Retina (tissue), 1 donor: Measurements from ENCODE around the gene NFIA.

Experiments used
- DNase-seq: peaks from one replicate; pipeline ENCODE4 v3.0.0-alpha.2; 2016

The NFIA gene

DNA sequence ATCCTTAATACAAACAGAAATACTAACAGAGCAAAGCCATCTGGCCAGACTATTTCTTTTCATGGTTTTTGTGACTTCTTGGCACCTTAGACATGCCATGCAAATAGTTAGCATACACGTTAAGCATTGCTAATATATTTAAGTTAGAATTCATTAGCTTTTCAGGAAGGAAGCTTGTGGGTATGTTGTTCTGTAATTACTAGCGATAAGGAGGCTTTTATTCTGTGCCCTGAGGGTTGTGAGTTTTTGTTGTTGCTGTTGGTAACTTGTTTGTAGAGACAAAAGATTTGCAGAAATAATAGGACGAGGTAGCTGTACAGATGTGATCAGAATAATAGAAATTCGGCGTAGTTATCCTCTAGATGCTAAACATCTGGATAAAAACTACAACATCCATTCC is 337.3 kb downstream of the NFIA start:
- DNase-seq: no peak

DNA sequence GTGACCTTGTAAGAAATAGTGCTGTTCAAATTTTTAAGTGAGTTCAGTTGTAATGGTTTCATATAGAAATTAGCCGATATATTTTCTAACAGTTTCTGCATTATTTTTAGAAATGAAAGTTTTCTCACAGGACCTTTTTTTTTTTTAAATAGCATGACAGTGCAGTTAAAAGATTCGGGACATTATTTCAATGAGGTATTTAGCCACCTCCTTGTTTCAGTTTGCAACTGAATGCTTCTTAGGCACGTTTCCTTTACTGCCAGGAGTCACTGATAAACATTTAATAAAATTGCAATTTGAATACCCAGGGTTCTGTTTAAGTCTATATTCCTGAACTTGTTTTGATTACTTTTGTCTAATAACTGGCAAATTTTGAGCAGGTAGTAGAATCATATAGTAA is 337.9 kb downstream of the NFIA start:
- DNase-seq: no peak

DNA sequence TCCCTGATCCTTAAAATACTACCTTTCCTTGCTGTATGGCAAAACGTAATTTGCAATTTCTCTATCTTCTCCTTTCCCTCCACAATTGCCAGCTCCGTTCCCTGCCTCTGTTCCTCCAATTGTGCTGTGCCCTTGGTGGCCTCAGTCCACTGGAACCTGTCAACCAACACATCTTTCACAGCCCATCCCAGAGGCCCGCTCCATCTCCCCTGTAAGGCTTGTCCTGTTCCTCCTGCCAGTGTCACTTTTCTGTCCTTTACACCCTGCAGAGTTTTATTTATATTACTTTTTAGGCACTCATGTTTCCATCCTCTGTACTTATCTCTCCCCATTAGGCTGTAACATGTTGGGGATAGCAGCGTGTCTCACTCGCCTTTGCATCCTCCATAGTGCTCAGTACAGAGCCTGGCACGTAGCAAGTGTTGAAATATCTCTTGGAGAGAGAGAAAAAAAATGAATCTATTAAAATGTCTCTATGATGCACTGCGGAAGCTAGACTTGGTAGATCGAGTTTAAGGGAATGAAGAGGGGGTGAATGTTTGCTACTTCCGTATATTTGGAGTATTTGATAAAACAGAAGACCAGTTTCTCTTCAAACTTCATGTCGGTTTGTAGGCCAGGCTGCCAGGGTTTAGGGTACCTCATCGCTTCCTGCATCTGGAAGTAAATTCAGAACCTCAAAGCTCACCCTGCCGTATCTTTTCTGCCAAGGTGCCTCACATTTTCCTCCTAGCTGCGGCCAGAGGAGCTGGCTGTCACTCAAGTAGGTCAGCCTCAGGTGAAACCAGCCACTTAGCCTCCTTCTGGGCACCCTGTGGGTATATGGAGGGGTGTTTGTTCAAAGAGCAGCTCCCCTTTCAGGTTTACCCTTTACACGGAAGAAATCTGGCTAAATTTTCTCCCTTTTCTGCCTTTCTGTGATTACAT is 338.8 kb downstream of the NFIA start:
- no peak for DNase-seq

DNA sequence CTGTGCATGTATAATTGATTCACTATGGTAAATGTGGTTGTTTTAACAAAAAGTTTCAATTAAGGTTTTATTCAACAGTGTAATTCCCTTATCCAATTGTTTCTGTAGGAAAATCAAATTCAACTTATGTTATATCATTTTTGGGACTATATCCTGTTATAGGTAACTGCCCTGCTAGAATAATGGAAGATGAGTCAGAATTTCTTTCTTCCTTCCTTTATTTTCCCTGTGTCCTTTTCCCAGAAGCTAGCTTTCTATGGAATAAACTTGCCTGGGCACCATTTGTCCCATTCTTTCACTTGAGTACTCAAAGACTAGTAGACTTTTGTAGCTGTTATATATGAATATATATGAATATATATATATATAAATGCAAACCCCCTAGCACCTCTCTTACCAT is 341.3 kb downstream of the NFIA start:
- DNase-seq: no peak

DNA sequence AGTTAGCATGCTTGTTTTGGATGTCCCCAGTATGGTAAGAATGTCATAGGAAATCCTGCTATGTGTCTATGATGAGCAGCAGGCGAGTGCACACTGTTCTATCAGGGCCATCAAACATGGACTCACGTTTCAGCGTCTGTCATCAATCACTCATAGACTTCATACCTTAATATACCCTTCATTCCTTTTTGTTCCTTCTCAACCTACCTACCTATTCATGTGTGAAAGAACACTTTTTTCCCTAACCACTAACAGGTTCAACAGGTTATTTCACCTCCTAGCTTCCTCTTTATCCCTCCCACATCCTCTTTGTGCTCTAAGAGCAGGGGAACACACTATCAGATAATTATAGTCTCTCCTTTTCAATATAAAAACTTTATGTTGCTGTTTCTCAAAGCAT is 342.0 kb downstream of the NFIA start:
- DNase-seq: no peak

DNA sequence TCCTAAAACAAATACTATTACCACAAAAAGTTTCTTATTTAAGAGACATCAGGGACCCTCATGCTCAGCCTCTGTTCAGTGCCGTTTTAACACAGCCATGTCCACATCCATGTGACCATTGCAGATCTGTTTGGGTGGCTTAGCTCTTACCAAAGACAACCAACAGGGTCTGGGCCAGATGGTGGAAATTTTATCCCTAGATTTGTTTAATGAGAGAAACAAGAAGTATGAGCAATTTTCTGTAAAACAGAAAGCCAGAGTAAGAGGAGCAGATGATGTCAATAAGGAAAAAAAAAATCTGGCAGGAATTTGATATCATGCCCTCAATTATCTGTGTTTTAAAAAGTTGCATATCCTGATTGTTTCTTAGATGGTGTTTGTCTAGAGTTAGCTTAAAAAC is 342.7 kb downstream of the NFIA start:
- no peak for DNase-seq

DNA sequence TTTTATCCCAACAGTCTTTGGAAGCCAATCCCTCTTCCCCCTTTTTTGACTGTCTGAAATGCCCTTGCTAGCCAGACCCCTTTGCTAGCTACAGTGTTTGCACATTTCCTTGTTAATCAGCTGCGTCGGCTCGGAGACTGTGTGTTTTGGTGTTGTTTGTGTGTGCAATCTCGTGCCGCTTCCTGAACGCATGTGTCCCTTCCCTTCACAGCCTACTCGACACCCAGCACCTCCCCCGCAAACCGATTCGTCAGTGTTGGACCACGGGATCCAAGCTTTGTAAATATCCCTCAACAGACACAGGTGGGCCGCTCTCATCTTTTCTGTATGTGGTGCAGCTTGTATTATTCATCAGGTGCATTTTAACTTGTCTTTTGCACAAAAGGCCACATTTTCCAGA is 343.9 kb downstream of the NFIA start:
- DNase-seq: no peak

DNA sequence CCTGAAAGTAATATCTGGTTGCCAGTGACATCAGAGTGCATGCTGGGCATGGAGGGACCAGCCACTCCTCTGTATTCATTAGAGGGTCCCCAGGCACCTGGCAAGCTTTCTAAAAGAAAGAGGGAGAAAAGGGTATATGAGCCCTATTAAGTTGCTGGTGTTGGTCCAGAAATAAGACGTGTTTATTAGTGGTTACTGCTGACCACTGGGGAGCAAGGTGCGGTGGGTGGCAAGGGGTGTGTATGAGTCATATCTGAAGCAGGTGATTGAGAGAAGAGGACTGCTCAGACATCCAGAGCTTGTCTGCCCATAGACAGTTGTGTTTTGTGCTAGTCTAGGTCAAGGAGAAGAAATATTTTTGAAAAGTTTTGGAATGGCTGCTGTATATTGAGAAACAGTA is 344.5 kb downstream of the NFIA start:
- no peak for DNase-seq

DNA sequence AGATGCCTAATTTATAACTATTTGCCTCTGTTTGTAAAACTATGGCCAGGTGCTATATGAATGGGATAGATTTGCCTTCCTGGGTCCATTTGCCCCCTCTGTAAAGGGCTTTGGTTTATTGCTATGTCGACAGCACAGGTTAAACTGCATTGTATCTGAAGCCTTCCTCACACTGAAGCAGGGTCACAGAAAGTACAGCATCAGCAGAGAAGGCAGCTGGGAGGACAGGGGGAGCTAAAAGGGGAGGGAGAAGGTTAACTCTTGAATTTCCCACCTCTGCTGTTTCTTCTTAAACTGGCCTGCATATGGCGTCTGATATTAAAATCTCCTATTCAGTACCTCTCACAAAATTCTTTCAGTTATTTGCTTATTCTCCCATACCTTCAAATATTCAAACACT is 345.1 kb downstream of the NFIA start:
- DNase-seq: no peak

DNA sequence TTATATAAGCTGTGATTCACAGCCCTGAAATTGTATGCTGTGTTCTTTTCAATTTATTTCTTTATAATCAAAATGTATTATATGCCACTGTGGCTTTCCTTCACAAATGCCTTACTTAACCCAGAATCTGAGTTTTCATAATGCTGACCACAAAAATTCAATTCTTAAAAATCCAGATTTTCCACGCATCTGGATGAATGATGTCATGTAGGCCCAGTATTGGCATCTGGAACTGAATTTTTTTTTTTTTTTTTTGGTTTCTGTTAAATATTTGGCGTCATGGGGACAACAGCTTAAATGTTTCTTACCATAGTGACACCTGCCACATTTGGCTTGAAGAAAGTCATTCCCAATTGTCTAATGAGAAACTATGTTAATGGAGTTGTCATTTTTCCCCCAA is 345.8 kb downstream of the NFIA start:
- DNase-seq: no peak

DNA sequence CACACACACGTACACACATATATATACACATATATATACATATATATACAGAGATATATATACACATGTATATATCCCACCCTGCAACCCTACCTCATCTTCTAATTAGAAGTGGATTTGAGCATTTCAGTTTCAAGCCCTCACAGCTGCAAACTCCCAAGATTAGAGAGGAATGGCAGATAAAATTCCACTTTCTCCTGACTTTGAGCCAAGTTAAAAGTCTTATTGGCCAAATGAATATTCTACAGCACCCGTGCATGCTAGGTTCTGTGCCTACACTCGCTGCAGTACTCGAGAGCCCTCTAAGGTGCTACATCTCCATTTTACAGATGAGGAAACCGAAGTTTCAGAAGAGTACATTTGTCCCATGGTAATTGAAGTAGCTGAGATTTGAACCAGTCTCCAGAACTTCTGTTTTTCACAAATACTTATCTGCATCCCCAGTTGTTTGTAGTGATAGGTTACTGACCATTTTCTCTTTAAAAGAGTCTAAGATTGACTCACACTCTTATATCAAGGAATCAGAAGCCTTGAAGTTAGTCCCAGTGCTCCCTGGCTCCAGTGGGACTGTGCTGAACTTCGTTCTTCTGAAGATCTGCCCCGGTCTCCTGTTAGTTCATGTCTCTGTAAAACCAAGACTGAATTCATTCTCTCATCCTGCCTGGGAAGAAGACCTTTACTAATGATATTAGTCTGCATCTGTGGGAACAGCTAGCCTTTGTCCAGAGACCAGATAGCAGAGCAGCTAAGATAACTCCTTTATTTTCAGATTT is 350.4 kb downstream of the NFIA start:
- no peak for DNase-seq

DNA sequence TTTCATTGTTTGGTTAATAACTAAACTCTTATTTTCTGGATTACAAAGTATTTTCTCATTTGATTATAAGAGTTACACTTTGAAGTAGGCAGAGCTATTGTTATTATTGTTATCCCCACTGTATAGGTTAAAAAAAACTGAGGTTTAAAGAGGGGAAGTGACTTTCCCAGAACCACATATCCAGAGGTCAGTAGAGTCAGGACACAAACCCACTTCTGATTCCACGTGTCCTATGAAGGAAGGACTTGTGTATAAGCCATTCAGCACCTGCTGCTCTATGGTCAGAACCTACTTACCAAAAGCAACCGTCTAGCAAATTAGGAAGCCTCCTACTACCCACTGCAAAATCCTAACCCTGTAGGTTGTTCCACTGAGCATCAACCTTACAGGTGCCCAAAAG is 351.3 kb downstream of the NFIA start:
- no peak for DNase-seq

DNA sequence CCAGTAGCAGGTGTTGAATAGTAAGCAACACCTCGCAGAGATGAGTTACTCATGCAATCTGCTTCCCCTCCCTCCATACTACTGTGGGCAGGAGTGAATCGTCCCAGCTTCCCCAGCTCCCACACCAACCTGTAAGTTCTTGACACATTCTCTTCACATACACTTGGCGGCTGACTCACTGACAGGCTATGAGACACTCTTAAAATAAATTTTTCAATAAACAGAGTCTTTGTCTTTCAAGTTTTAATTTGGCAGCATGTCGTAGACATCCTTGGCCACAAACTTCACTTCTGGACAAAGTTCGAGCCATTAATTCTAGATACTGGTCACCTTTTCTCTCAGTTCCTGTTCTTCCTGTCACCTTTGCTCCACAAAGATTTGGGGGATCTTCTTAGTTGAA is 351.9 kb downstream of the NFIA start:
- no peak for DNase-seq

DNA sequence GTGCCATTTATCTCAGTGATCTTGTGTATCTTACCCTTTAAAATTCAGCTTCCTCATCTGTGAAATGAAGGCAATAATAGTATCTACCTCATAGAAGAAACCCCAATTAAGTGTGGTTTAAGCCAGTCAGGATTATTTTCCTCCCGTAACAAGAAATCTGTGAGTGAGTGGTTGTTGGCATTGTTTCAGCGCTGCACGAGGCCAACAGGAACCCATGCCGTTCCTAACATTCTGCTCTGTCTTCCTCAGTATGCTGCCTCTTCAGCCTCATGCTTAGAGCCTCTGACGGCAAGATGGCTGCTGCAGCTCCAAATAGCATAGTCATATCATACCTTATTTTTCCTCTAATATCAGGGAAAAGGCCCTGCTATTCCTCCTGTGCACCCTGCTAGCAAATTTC is 352.9 kb downstream of the NFIA start:
- DNase-seq: no peak

DNA sequence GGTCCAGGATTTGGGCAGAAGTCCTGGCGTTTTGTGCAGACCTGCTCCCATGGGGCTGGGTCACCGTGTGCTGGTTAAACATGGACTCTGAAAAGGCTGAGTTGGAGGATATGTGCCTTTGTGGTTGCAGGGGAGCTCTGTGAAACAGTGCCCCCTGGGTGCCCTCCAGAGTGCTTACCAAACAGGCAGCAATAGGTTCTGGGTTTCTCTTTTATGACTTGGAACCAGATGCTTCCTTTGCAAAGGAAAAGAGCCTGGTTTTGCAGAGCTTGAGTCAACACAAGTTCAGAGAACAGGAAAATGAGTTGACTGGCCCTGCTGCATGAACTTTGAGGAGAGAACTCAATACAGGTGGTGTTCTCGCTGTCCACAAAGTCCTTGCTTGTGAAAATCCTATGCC is 353.7 kb downstream of the NFIA start:
- no peak for DNase-seq

DNA sequence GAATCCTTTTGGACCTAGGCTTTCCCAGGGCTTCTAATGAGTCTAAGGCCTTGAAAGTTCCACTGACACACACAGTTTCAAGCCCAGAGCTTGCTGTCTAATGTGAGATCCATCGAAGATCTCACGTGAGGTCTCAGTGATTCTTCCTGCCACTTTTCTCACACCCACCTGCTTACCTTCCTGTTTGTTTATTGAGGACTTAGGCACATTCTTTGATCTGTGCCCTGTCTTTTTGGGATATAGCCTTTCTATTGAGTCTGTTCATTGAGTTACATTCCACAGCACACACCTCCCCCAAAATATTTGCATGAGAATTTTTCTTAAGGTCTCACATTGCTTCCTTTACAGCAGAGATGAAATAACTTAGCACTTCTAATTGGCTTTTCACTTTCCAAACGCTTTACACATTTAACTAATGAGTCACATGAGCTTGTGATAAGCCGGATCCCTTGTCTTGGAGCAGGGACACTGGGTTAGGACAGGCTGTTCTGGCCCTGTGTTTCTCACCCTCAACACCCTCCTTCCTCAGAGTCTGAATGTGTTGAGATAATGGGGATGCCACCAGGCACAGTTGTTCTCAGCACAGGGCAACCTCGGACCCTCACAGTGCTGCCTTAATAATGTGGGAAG is 354.2 kb downstream of the NFIA start:
- DNase-seq: no peak

DNA sequence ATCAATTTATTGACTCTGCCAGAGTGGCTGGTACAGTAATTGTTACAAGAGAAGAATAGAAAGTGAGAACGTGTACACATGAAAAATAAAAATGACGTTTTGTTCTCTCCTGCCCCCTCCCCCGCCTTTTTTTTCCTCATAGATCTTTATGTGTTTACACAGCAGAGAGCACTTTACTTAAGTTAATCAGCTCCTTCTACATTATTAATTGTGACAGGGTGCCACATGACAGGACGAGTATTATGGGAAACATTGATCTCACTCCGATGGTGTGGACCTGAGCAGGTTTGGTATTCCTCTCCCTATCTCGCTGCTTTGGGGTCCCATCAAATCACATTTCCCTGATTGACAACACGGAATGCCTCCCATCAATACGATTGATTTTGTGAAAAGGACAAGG is 356.9 kb downstream of the NFIA start:
- no peak for DNase-seq

DNA sequence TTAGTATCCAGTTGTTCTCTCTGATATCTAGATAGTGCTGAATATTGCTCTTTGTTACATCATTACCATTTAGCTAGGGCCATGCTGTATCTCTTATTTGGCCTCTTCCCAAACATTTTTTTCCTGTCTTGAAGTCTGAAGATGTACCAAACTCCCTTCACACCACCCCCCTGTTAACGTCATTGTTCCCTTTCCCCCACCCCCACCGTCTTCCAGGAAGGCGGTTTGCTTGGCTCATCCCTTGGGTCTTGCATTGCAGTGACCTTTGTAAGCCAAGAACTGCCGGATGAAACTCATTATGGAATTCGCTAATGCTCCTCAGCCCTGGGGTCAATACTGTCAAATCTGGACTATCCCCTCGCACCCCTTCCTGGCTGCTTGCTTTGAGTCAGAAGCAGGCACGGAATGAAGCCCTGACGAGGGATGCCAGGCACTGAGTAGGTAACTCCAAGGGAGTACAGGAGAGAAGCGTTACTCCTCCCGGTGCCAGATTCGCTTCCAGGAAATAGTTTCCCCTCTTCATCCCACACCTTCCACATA is 359.4 kb downstream of the NFIA start:
- DNase-seq: no peak

DNA sequence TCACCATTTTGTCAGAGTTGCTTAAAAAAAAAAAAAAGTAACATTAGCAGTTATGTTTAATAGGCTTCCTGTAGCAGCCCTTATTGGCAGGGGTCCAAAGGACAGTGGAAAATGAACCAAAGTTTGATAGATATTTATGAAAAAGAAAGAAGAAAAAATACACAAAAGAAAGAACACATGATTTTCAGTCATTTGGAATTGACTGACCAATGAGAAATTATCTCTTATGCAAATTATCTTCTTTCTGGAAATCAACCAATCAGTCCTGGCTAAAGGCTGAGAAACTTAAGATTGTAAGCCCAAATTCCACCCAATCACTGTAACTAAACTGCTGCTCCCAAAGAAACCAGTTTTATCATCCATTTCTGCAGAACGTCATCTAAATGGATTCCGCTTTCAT is 360.2 kb downstream of the NFIA start:
- no peak for DNase-seq

DNA sequence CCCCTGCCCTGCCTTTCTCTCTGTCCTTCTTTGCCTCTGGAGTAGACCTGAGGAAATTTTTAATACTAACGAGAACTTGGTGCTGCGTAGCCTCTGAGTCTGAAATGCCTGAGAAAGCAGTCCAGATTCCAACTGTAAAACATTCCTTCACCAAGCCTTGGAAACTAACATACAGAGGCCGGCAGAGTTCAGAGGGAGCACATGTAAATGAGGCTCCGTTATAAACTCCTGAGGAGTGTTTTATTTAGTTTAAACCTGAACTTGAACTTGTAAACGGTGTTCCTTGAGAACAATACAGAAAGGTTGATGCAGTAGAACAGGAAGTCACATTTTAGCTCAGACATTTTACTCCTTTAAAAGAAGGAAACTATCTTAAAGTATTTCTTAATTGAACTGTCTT is 361.9 kb downstream of the NFIA start:
- DNase-seq: no peak

DNA sequence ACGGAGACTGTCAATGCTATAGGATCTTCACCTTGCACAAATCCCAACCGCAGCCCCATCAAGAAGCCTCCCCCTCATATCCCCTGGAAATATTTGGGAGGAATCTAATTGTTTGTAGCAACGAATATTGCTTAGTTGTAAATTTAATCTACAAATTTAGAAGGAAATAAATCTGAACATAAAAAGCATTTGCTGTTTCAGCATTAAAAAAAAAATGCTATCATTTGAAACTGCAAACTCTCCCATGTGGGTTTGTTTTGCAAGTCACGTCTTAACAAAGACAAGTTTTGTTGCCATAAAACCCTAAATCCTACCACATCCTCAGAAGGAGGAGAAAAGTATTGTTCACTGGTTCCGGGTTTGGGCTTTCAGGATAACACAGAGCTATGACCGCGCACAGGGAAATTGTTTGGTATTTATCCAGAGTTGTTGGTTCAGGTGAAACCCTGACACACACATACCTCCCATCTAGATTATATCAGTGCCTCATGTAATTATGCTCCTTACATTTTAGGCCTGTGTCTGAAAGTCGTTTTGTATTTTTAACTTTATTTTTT is 363.0 kb downstream of the NFIA start:
- DNase-seq: no peak

DNA sequence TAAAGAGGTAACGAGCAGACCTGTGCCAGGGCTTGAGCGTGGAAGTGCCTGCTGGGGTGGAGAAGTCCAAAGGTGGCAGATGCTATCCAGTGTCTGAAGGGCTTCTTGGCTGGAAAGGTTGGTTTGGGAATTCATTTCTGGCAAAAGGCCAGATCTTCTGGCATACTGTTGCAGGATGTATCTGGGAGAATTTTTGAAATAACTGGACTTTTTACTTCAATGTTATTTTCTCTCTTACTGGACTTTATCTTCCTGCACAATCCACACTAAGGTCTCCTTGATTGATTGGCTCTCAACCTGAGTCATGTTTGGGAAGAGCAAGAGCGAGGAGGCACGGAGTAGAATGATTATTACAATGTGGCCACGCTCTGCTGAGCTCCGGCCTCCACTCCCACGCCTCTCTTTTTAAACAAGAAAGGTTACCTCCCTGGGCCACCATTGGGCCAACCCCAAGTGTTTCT is 364.2 kb downstream of the NFIA start:
- DNase-seq: no peak
